Smooth muscle cell (in vitro differentiated cells): ENCODE results near the gene TMC3. TPM values are rescaled to one million over a fixed set of nuclear protein-coding genes. Genes with fewer than 3 reads are reported as not detected.

Source experiments
- DNase-seq: peaks from one replicate; lab custom pipeline; 2025; ENCODE audit not compliant: unreplicated experiment; lab: John Stamatoyannopoulos, UW
- H2AFZ ChIP-seq: fragments of 200-600 bp; sonication (generic); 2 replicates; pipeline ENCODE4 v1.6.0; 2016; ENCODE audit warnings: antibody characterized with exemption, low read depth, mild to moderate bottlenecking
- H3F3A ChIP-seq: fragments of 200-600 bp; sonication (generic); 2 replicates; pipeline ENCODE4 v1.6.0; 2017; ENCODE audit warnings: antibody characterized with exemption, low read depth
- H3K27ac ChIP-seq: fragments of 200-600 bp; sonication (generic); 2 replicates; pipeline ENCODE4 v1.5.1; 2016; ENCODE audit warnings: low read depth, mild to moderate bottlenecking
- H3K27me3 ChIP-seq: fragments of 200-600 bp; sonication (generic); 2 replicates; pipeline ENCODE4 v1.6.1; 2016; ENCODE audit warnings: low read depth, mild to moderate bottlenecking
- H3K36me3 ChIP-seq: fragments of 200-600 bp; sonication (generic); 2 replicates; pipeline ENCODE4 v1.5.1; 2016; ENCODE audit warnings: low read depth
- H3K4me1 ChIP-seq: fragments of 200-600 bp; sonication (generic); 2 replicates; pipeline ENCODE4 v1.5.1; 2016; ENCODE audit warnings: low read depth
- H3K4me2 ChIP-seq: fragments of 200-600 bp; sonication (generic); 2 replicates; pipeline ENCODE4 v1.6.0; 2016; ENCODE audit warnings: mild to moderate bottlenecking
- H3K4me3 ChIP-seq: fragments of 200-600 bp; sonication (generic); 2 replicates; pipeline ENCODE4 v1.5.1; 2016; ENCODE audit warnings: mild to moderate bottlenecking
- H3K79me2 ChIP-seq: fragments of 200-600 bp; sonication (generic); 2 replicates; pipeline ENCODE4 v1.6.0; 2016; ENCODE audit warnings: low read depth, mild to moderate bottlenecking
- H3K9ac ChIP-seq: fragments of 200-600 bp; sonication (generic); 2 replicates; pipeline ENCODE4 v1.6.0; 2016; ENCODE audit warnings: low read depth
- H3K9me3 ChIP-seq: fragments of 200-600 bp; sonication (generic); replicated peaks from 2 replicates; pipeline ENCODE4 v1.5.1; 2016; ENCODE audit warnings: low read depth
- H4K20me1 ChIP-seq: fragments of 200-600 bp; sonication (generic); 2 replicates; pipeline ENCODE4 v1.6.0; 2016; ENCODE audit warnings: low read depth
- CTCF ChIP-seq: fragments of 200-600 bp; sonication (generic); IDR thresholded peaks from 2 replicates; pipeline ENCODE4 v1.5.1; 2017; ENCODE audit warnings: borderline replicate concordance, mild to moderate bottlenecking, antibody characterized with exemption; ENCODE audit not compliant: insufficient read depth, poor library complexity, severe bottlenecking
- WGBS: methylation state at CpG from one replicate; pipeline ENCODE4 v1.1.7; 2016; ENCODE audit warnings: low lambda C conversion rate; 5-methylcytosine and 5-hydroxymethylcytosine counted together
- polyA plus RNA-seq: library from polyadenylated mRNA; unstranded; fragments of >200 nt; fragmentation: Nextera tagmentation; extraction: Ambion mirVana; gene quantifications from 2 replicates; pipeline ENCODE4 v1.2.1, GENCODE V29; 2016
- total RNA-seq: library from RNA; depleted of rRNA; stranded (reverse); fragments of >200 nt; gene quantifications from 2 replicates; pipeline ENCODE4 v1.2.3, GENCODE V29; 2014

The TMC3 gene
- total and polyA plus RNA-seq, 2 experiments from 2014 or later = not detected

DNA sequence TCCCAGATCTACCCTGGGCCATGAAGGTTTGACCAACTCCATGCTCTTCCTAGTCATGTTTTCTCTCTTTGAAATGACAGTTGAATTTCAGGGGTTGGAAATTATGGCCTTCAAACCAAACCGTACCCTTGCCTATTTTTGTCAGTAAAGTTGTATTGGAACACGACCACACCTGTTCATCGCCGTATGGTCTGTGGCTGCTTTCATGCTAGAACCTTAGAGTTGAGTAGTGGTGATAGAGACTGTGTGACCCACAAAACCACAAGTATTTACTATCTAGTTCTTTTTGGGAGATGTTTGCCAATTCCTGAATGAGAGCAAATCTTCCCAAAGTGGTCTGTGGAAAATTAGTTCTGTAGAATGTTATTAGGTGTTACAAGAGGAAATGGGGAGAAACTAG, 26.1 kb downstream of the TMC3 start:
- Histone ChIP-seq H3K4me2 (no peak overlapping the region), H2AFZ (no peak overlapping the region), H3K9me3 (no peaks in the 10 kb centered on the region), H4K20me1 (no peaks in the 10 kb centered on the region), H3K27ac (no peak overlapping the region), H3K9ac (no peak overlapping the region), H3K4me3 (no peak overlapping the region), H3F3A (no peaks in the 10 kb centered on the region), H3K27me3 (peaks cover 7% of the 10 kb centered on the region), H3K79me2 (no peaks in the 10 kb centered on the region), H3K36me3 (no peaks in the 10 kb centered on the region), H3K4me1 (no peaks in the 10 kb centered on the region)
- WGBS = 94% methylated on average over 4 of the region's 4 CpGs
- no peak for TF ChIP-seq CTCF
- no peak for DNase-seq

DNA sequence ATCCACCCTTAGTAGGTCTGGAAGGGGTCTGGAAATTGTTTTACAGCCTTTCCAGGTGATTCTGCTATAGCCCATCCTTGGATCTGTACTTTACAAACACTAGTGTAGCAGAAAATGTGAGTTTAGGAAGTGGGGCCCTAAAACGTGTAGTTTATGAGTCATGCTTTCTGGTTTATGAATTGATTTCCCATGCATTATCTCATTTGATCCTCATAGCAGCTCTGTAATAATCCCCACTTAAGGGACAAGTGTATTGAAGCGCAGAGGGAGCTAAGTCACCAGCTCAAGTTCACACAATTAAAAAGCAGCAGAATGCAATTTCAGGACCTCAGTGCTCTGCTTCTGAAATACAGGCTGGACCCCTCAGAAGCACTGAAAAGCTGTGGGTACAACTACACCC, 27.4 kb downstream of the TMC3 start:
- Histone ChIP-seq H3K27ac (no peak overlapping the region), H3F3A (no peaks in the 10 kb centered on the region), H2AFZ (no peak overlapping the region), H3K36me3 (no peaks in the 10 kb centered on the region), H3K79me2 (no peaks in the 10 kb centered on the region), H3K27me3 (peaks cover 7% of the 10 kb centered on the region), H3K9me3 (no peaks in the 10 kb centered on the region), H4K20me1 (no peaks in the 10 kb centered on the region), H3K4me2 (no peak overlapping the region), H3K4me1 (no peaks in the 10 kb centered on the region), H3K4me3 (no peak overlapping the region), H3K9ac (no peak overlapping the region)
- 52% methylated on average over 2 of the region's 2 CpGs for WGBS
- no peak for TF ChIP-seq CTCF
- DNase-seq = no peak

DNA sequence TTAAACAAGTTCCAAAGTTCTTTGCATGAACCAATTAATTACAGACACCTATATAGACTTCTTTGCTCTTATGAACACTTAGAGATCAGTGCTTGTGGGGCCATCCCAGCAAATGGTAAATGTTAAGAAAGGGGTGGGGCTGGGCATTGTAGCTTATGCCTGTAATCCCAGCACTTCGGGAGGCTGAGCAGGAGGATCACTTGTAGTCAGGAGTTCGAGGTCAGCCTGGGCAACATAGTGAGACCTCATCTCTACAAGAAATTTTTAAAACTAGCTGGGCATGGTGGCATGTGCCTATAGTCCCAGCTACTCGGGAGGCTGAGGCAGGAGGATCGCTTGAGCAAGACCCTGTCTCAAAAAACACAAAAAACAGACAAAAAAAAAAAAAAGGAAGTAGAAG, 30.6 kb downstream of the TMC3 start:
- no peak for TF ChIP-seq CTCF

GRCh38 chr15:81341351-81341750, 32.7 kb downstream of the TMC3 start:
- 89% methylated on average over 4 of the region's 4 CpGs for WGBS
- no peak overlapping the region for H2AFZ ChIP-seq
- no peaks in the 10 kb centered on the region for H4K20me1 ChIP-seq
- H3K4me2 ChIP-seq = no peak overlapping the region
- TF ChIP-seq CTCF = no peak
- peaks cover 3% of the 10 kb centered on the region for H3K27me3 ChIP-seq
- H3K27ac ChIP-seq = no peak overlapping the region
- no peaks in the 10 kb centered on the region for H3K36me3 ChIP-seq
- H3F3A ChIP-seq = no peaks in the 10 kb centered on the region
- H3K9ac ChIP-seq = no peak overlapping the region
- no peak overlapping the region for H3K4me3 ChIP-seq
- H3K79me2 ChIP-seq = no peaks in the 10 kb centered on the region
- no peaks in the 10 kb centered on the region for H3K9me3 ChIP-seq
- no peak for DNase-seq
- no peaks in the 10 kb centered on the region for H3K4me1 ChIP-seq

More for the DNA sequence above, 30.6 kb downstream of the TMC3 start:
- no peaks in the 10 kb centered on the region for H4K20me1 ChIP-seq
- no peak overlapping the region for H3K9ac ChIP-seq
- no peaks in the 10 kb centered on the region for H3K36me3 ChIP-seq
- H3F3A ChIP-seq = no peaks in the 10 kb centered on the region
- H3K27me3 ChIP-seq = peaks cover 3% of the 10 kb centered on the region
- no peak for DNase-seq
- H3K27ac ChIP-seq = no peak overlapping the region
- no peak overlapping the region for H3K4me3 ChIP-seq
- 90% methylated on average over 4 of the region's 4 CpGs for WGBS
- no peak overlapping the region for H2AFZ ChIP-seq
- H3K4me2 ChIP-seq = no peak overlapping the region
- H3K4me1 ChIP-seq = no peaks in the 10 kb centered on the region
- H3K9me3 ChIP-seq = no peaks in the 10 kb centered on the region
- no peaks in the 10 kb centered on the region for H3K79me2 ChIP-seq
